Raji (cell line): Measurements from ENCODE around the gene HOXC13.

Source experiments
- POLR2A ChIP-seq: IDR thresholded peaks from 2 replicates; pipeline ENCODE4 v1.6.1; 2011; ENCODE audit warnings: low read depth, low read length, control low read depth; ENCODE audit not compliant: insufficient read depth

HOXC13 gene

DNA sequence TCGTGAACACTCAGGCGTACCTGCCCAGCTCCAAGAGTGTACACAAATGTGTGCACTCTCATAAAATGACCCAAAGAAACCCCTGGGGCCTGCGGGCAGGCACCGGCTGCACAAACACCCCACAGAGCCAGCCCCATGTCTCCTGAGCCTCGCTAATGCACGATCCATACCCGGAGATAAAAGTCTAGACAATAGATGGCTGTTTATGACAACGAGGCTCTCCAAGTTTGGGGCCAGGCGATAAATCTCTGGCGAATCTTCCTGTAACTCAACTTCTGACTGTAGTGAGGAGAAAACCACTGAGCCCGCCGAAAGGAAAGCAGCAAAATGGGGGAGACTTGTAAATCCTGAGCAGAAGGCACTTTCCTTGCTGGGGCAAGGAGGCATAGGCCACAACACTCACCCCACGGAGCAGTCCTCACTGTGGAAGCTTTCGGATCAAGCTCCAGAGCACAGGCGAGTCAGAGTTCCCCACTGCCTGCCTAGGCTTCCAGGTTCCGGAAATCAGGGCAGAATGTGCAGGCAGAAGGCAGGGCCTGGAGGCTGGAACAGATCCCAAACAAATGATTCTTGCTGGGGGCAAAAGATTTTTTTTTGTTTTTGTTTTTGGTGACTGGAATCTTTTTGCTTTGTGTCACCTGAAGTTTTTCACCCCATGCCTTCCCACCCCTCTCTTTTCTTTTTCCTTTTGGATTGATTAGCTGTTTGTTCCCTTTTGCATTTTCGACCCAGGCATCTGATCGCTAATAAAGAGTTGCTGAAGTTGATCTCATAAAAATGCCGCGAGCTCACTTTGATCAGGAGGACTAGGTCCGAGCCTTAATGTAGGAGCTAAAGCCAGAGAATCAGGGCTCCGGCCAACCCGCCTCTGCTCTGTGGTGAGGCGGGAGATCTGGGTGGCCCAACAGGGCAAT, 29.8 kb downstream of the HOXC13 start:
- no peak for TF ChIP-seq POLR2A

DNA sequence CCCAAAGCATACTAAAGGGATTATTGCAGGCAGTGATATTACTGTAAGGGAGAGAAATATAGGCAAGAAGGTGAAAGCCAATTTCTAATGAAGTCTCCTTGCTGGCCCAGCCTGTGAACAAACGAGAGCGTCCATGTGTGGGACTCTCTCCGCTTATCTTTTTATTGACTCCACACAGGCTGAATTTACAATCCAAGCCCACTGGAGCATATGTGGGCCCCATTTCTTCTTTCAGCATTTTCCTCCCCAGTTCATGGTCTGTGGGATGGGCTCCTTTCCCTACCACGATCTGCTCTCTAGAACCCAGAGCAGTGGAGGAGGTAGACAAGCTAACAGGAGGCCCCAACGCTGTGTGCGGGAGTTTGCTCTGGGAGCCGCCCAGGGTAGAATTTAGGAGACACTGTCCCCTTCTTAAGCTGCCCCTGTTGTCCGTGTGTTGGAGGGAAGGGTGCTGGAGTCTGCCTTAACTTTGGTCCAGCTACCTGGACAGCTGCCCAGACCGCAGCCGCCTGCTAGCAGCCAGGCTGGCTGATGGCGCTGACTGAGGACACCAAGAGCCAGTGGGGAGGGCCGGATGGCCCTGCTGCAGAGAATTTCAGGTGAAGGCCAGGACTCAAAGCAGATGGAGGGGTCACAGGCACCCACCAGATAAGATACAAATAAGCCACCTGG, 31.1 kb downstream of the HOXC13 start:
- no peak for TF ChIP-seq POLR2A

DNA sequence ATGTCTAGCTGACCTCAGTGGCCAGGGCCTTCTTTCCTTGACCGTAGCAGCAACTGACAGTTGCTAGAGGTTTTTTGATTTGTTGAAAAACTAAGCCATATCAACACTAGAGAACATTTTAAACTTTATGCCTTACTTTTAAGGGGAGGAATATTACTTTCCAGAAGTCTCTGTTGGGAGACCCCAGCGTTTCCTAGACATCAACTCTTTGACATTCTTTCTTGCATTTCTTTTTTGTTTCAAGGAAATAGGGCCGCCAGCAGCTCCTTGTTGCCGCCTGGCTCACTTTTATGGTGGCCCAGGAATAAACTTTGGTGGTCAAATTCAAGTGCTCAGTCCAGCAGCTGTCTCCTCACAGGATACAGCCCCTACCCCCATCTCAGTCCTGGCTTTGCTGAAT, 31.8 kb downstream of the HOXC13 start:
- no peak for TF ChIP-seq POLR2A

DNA sequence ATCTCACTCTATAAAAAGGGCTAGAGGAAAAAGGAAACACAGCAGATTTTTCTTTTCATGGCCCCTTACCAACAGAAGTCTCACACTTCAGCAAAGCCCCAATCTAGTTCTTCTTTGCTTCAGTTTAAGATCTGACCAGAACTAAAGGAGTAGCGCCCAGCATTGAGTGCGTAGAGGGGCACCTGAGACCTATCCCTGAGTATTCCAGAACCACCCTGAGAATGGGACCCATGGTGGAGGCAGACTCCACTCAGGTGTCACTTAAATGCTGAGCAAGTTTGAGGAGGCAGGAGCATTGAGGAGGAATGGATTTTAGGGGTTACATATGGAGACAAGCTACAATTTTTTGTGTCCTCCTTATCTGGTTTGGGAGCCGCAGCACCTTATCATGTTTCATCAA, 32.5 kb downstream of the HOXC13 start:
- no peak for TF ChIP-seq POLR2A

DNA sequence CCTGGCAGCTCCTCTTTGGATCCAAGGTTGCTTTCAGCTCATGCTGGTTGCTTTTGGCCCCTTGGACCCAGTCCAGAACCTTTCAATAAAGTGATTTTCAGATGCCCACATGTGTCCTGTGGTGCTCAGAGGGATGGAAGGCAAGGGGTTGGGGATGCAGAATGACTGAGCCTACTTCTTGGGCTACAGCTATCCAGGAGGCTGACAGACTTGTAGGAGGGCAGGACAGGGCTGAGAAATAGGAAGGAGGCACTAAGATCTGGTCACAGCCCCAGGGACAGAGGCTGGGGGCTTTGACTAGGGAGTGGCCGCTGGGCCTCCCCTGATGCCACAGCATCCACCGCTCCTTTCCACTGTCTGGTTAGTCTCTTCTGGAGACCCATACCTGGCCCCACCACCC, 33.1 kb downstream of the HOXC13 start:
- TF ChIP-seq POLR2A: no peak

DNA sequence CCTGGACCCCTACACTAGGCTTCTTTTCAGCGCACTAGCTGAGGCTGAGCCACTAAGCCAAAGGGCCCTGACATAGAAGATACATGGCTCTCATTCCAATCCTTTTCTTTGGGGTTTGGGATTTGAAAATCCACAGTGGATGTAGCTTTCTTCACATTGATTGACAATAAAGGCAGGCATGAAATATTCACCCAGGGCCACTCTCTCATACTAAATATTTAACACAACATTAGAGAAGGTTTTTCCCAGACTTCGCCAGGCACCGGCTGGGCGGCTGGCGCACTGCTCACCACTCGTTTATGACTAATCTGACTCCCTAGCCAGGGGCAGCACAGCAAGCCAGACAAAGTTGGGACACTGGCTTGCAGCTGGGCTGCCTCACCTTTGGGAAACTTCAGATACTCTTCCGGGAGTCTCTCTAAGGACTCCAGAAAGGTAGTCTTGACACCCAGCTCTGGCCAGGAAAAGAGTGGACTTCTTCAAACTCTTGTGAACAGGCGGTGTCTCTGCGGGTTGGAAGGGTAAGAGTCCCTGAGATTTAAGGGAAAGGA, 33.6 kb downstream of the HOXC13 start:
- TF ChIP-seq POLR2A: no peak

DNA sequence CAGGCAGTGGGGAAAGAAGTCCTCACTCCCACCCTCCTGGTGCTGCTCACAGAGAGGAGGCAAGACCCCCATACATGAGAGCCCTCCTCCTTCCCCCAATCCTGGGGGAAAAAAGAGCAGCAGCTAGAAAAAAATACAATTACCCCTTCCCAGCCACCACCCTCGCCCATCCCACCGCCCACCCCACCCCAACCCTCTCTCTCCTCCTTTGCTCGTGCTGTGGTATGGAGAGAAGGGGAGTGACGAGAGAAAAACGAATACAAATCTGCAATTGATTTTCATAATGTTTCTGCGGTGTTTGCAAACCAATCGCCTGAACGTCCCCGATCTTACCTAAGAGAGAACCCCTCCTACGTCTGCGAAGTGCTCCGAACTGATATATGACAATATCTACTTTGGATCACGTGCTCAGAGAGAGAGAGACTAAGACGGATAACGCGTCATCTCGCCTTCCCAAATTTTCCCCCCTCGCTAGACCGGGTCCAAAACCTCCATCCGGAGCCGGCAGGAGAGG, 34.1 kb downstream of the HOXC13 start, which contains the start of gene HOXC11:
Gene HOXC11 (plus strand): TSS at position 405 of the 514 bp plus-strand sequence. CDS start 116 bp downstream, outside the sequence.
- TF ChIP-seq POLR2A: no peak

DNA sequence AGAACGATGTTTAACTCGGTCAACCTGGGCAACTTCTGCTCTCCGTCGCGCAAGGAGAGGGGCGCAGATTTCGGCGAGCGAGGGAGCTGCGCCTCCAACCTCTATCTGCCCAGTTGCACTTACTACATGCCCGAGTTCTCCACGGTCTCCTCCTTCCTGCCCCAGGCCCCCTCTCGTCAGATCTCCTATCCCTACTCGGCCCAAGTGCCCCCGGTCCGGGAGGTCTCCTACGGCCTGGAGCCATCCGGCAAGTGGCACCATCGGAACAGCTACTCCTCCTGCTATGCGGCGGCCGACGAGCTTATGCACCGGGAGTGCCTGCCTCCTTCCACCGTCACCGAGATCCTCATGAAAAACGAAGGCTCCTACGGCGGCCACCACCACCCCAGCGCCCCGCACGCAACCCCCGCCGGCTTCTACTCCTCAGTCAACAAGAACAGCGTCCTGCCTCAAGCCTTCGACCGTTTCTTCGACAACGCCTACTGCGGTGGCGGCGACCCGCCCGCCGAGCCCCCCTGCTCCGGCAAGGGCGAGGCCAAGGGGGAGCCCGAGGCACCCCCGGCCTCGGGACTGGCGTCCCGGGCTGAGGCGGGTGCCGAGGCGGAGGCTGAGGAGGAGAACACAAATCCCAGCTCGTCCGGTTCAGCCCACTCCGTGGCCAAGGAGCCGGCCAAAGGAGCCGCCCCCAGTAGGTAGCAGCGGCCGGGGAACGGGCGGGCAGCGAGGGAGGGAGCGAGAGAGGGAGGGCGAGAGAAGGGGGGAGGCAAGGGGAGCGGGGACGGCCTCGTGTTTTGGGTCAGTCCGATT, 34.8 kb downstream of the HOXC13 start:
- TF ChIP-seq POLR2A: no peak

DNA sequence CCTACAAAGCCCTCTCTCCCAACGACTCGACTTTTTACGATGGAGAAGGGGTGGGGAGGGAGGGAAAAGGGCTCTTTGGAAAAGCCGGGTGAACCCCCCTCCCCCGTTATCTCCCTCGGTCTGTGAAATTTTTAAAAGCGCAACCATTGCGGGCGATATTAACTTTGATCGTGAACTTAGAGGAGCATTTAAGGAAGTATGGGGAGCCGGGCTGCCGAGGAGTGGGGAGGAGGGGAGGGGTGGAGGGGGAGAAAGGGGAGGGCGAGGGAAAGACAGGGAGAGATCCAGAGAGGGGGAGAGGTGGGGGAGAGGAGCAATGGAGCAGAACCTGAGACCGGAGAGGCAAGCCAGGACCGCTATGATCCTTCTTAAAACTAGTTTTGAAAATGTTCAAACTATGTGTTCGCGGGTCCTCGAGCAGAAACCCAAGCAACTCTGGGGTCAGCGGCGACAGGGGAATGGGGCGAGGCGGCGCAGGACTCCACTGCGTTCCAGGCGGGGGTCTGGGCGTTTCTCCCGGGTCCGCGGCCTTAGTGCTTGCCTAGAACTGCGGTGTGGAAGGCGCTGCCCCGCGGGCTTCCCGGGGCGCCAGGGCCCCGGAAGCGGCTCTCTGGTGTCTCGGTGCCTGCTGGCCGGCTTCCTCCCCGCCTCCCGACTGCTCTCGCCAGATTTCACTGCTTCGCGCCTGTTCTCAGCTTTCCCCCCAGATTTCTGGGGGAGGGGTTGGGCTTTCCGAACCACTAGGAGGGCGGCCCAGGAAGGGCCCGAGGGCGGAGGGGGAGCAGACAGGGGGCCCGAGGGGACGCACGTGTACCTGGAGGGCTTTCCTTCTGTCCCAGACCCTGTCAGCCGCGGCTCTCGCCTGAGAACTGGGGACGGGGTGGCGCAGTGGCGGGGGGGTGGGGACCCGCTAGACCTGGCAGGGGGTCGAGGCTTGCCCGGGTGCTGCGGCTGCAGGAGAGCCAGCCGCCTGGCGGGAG, 35.7 kb downstream of the HOXC13 start, which contains the start of gene HOTAIR:
Gene HOTAIR (minus strand): TSS at position 871 of the 980 bp plus-strand sequence.
- no peak for TF ChIP-seq POLR2A

DNA sequence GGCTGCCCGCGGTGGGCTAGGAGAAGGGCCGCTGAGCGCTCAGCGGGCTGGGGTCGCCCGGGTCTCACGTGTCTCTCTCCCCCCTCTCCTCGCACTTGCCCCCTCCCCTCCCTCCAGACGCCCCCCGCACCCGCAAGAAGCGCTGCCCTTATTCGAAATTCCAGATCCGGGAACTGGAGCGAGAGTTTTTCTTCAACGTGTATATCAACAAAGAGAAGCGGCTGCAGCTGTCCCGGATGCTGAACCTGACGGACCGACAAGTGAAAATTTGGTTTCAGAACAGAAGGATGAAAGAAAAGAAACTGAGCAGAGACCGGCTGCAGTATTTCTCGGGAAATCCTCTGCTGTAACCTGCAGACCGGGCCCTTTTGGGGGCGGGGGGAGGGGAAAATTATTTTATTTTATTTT, 36.4 kb downstream of the HOXC13 start:
- no peak for TF ChIP-seq POLR2A

DNA sequence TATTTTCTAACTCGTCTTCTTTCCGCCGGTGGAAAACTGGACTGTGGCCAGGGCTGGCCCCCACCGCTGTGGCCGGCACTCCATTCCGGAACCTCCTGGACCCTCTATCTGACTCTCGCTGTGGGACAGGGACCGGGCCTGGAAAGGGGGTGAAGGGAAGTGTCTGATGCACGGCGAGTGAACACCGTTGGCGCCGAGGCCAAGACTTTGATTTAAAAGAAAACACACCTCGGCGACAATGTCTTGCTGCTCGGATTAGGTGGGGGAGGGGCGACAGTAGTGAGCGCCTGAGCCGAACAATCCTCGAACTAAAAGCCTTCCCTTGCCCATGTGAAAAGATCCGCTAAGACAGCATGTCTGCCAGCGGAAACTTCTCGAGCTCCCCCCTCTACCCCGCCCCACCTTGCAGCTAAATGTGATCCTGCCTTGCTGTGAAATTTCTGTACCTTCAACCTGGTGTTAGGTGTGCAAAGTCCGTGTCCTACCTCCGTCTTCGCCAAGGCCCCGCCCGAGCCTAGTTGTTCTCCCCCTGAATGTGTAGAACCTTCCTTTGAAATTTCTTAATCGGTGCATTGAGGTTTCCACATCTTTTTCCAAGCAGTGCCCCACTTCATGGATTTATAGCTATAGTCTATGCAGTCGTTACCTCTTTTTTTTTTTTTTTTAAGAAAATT, 37.0 kb downstream of the HOXC13 start:
- TF ChIP-seq POLR2A: no peak

DNA sequence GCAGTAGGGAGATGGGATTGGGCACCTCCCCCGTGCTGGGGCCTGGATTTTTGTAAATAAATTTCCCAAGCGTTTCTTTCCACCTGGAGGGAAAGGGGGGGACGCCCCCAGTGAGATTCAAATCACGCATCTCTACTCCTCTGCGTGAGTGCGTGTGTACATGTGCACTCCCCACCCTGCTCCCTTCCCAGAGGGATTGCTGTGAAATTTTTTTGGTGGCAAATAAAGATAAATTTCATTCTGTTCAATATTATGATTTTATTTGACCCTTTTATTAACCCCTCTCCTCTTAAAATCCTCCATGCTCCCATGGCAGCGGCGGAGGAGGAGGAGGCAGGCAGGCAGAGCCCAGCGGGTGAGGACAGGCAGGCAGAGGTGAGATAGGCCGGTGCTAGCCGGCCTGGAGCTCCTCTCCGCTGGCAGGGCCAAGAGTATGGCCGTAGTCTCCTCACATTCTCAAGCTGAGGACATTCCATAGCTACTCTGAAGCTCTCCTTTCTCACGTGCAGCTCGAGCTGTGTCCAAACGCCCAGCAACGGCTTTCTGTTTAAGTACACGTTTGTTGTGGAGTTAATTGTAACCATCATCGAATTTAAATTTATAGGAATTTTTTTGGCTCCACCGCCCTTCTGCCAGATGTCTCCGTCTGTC, 37.7 kb downstream of the HOXC13 start:
- TF ChIP-seq POLR2A: no peak
